Germinal center (tissue), 1 donor: ENCODE measurements around the gene DNAH6.

ENCODE experiments used
- DNase-seq: peaks from one replicate; pipeline ENCODE4 v3.0.0; 2012; ENCODE audit warnings: mixed read lengths, low spot score

The DNAH6 gene

DNA sequence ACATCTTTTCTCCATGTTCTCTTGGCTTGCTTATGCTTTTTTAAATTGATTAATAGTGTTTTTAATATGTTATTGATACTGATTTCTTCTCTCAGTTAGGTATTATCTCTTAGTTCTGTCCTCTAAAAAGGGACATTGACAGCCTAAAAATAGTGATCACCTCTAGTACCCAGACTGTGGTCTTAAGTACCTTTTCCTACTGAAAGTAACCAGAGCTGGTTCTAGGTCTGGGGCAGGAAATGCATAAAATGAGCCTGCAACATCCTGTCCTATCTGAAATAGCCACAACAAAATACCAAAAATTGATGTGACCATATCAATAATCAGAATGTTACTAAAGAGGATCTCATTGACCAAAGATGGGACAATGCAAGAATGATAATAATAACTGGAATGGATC is 113.3 kb downstream of the DNAH6 start:
- no peak for DNase-seq

DNA sequence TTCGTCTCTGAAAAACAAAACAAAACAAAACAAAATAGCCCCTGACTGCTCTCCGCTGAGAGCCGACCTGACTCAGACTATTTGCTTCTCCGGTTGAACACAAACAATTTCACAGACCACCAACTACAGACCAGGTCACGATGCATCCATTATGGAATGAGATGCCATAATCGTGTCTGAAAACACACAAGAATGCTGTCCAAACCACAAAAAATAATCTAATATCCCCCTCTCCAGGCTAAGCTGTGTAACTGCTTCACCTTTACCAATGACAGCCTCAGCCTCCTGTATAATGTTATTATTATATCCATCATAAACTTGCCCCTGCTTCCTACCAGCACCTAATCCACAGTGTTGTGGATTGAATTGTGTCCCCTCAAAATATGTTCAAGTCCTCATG is 114.7 kb downstream of the DNAH6 start:
- DNase-seq: peak; percentile 3

- DNase-seq: no peak
These were observed 115.7 kb downstream of the DNAH6 start for GRCh38 chr2:84631985-84632384.

DNA sequence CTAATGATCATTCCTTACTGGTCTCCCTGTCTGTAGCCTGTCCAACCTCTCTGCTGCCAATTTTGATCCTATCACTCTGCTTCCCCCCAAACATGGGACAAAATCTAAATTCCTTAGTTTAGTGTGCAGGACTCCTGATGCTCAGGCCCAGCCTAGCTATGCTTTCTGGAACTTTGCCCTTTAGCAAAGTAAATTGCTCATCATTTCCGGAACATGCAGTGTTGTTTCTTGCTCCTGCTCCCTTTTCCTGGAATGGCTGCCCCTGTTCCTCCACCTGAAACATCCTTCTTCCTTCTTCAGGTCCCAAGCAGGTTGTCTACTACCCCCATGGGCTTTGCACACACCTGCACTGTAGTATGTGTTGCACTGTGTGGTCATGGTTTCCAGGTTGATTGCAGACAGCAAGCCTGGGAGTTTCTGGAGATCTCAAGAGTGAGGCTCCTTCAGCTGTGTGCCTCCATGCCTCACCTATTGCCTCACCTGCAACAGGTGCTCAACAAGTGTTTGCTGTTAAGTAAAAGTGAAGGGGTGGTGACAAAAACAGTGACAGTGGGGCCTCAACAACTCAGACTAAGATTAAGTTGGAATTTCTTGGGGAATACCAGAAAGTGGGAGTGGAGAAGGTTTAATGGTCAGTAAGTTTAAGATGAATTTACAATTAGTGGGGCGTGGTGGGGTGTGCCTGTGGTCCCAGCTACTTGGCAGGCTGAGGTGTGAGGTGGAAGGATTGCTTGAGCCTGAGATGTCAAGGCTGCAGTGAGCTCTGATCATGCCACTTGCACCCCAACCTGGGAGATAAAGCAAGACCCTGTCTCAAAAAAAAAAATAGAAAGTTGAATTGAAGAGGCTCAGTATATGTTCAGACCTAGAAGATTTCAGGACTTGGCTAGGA is 120.0 kb downstream of the DNAH6 start:
- no peak for DNase-seq

- DNase-seq: no peak
These were observed 123.5 kb downstream of the DNAH6 start for GRCh38 chr2:84639751-84640150.

GRCh38 chr2:84640411-84640810 is 124.1 kb downstream of the DNAH6 start:
- DNase-seq: no peak

DNA sequence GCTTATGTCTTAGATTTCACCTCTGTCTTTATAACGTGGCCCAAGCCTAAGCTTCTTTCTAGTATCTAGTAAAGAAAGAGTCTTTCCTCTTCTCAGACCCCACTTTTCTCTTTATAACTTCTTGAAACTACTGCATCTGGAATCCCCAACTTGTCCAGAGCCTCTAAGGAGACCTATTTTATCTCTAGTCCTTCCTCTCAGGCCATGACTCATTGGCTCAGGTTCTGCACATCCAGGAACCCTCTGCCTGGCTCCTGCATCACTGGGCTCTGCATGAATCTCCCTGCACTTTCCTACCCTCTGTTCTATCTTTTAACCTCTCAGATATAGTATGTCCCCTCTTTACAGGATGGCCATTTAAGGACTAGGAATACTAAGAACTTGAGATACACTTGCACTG is 124.7 kb downstream of the DNAH6 start:
- no peak for DNase-seq

DNA sequence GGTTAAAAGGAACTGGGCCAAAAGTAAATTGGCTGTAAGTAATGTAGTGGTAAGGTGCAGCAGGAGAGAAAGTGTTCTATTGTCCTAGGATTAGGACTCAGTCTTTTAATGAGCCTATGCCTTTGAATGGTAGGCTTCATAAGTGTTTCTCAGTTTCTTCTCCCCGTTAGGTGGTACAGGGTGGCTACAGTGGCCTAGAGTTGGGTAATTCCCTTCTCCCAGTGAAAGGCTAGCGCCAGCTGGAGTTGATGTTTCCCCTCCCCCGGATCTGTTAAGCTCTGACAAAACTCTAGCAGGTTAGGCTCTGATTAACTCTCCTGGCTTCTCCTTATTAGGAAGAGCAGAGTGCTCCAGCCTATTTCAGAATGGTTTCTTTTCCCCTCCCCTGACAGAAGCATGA is 127.7 kb downstream of the DNAH6 start:
- no peak for DNase-seq

- no peak for DNase-seq
These were observed 130.2 kb downstream of the DNAH6 start for GRCh38 chr2:84646514-84646913.

GRCh38 chr2:84647267-84647666 is 131.0 kb downstream of the DNAH6 start:
- no peak for DNase-seq

DNA sequence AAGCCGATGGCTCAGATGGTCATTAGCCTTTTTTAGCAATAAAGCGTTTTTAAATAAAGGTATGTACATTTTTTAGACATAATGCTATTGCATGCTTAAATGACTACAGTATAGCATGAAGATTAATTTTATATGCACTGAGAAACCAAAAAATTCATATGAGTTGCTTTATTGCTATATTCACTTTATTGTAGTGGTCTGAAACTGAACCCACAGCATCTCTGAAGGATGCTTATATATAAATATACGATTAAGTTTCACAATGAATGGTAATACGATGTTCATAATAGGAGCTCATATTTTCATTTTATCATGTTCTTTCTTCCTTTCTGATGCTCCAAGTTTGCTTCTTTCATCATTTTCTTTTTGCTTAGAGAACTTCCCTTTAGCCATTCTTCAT is 132.8 kb downstream of the DNAH6 start:
- no peak for DNase-seq

GRCh38 chr2:84649487-84650142 is 133.3 kb downstream of the DNAH6 start:
- no peak for DNase-seq

GRCh38 chr2:84652431-84652830 is 136.1 kb downstream of the DNAH6 start:
- DNase-seq: no peak

- DNase-seq: no peak
These were observed 137.0 kb downstream of the DNAH6 start for GRCh38 chr2:84653302-84653701.

DNA sequence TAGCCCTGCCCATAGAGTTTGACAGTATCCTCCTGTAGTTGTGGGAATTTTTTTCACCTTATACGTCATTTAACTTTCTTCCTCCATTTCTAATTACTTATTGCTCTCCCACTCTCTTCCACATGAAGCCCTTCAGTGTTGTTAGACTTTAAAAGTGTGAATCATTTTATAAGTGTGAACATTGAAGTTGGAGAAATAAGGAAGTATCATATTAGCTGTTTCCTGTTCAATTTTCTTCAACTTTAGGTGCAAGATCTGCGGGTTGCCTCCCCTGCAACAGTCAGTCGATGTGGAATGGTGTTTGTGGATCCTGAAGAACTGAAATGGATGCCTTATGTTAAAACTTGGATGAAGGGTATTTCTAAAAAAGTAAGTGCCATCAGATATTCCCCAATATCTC is 138.1 kb downstream of the DNAH6 start:
- DNase-seq: no peak

DNA sequence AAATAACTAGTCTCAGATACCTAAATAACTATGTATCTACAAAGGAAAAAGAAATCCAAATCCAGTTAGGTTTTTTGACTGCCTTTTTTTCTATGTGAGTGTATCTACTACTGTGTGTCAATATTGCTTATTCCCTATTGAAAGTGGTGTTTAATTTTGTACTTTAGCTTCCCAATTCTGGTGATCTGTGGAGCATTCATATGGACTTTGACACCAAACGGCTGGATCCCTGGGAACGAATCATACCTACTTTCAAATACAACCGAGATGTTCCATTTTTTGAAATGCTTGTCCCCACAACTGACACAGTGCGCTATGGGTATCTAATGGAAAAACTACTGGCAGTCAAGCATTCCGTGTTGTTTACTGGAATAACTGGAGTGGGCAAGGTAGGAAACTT is 152.8 kb downstream of the DNAH6 start:
- DNase-seq: no peak

GRCh38 chr2:84674099-84674498 is 157.8 kb downstream of the DNAH6 start:
- no peak for DNase-seq

DNA sequence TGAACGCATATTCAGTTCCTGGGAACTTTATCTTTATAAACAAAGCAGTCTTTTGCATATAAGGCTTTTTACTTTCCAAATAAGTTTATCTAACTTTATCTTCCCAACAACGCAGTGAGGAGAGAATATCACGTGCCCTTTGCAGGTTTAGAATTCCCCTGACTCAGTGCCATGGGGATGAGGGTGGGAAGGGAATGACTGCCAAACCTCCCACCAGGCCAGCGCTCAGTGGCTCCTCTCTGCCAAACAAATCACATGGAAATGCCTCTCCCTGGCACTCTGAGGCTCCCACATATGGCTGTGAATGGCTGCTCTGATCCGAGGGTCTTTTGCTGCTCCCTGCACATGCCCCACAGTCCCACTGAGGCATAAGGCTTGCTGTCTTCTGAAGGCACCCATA is 158.3 kb downstream of the DNAH6 start:
- no peak for DNase-seq

DNA sequence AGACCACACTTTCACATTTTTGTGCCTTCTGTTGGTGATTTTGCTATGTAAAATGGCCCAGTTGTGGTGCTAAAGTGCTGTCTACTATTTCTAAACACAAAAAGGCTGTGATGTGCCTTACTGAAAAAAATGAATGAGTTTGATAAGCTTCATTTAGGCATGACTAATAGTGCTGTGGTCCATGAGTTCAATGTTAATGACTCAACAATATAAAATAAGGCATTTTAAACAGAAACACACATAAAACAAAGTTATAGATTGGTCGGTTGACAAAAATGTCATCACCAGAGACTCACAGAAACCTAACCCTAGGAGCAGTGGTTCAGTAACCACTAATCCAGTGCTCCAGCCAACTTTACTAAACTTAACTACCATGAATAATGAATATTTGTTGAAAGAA is 160.0 kb downstream of the DNAH6 start:
- DNase-seq: no peak

GRCh38 chr2:84678214-84678613 is 161.9 kb downstream of the DNAH6 start:
- DNase-seq: no peak

DNA sequence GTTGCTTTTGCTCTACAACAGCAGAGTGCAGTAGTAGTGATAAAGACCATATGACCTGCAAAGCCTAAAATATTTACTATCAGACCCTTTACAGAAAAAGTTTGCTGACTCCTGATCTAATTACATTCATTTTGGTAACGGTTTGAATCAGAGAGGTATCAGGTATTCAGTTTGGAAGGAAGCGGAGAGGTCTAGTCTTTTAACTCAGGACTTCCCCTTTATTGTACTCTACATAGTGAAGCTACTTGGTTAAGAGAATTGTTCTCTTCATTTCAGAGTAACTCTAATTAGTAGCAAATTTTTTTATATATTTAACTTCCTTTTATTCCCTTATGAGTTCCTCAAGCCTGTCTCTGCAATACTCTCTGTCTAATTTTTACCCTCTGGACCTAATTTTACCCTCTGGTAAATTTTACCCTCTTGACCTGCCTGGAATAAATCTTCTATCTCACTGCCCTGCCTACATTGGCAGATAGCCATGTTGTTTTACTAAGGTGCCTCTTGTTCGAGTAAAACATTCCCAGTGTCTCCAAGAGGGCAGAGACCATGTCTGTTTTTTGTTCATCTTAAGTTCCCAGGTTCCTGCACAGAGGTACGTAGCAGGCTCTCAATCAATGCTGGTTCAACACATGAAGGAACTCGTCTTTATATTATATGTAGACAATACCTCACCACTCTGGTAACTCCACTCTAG is 170.6 kb downstream of the DNAH6 start:
- no peak for DNase-seq

GRCh38 chr2:84687498-84688149 is 171.3 kb downstream of the DNAH6 start:
- no peak for DNase-seq

GRCh38 chr2:84690225-84690624 is 173.9 kb downstream of the DNAH6 start:
- no peak for DNase-seq
